DOHH2 (cell line): Measurements from ENCODE around the gene RPTOR.

Experiments used
- H3F3A ChIP-seq: fragments of 200-600 bp; sonication (generic), shearing (Covaris generic); 2 replicates; pipeline ENCODE4 v1.6.0; 2016; ENCODE audit warnings: antibody characterized with exemption, mild to moderate bottlenecking; ENCODE audit not compliant: control insufficient read depth, insufficient read depth
- H3K27ac ChIP-seq: fragments of 200-600 bp; sonication (generic); 2 replicates; pipeline ENCODE4 v1.5.1; 2014; ENCODE audit warnings: low read depth, mild to moderate bottlenecking, low read length, moderate library complexity
- H3K27me3 ChIP-seq: fragments of 200-600 bp; sonication (generic); 2 replicates; pipeline ENCODE4 v1.6.1; 2014; ENCODE audit warnings: mild to moderate bottlenecking, low read length, mixed read lengths; ENCODE audit not compliant: control insufficient read depth
- H3K36me3 ChIP-seq: fragments of 200-600 bp; sonication (generic); 2 replicates; pipeline ENCODE4 v1.6.1; 2014; ENCODE audit warnings: mild to moderate bottlenecking, low read length, moderate library complexity, mixed read lengths; ENCODE audit not compliant: control insufficient read depth
- H3K4me1 ChIP-seq: fragments of 200-600 bp; sonication (generic); 2 replicates; pipeline ENCODE4 v1.6.1; 2014; ENCODE audit warnings: mild to moderate bottlenecking, low read length, mixed read lengths; ENCODE audit not compliant: control insufficient read depth
- H3K4me2 ChIP-seq: fragments of 200-600 bp; sonication (generic); 2 replicates; pipeline ENCODE4 v1.6.0; 2014; ENCODE audit warnings: mild to moderate bottlenecking, low read length, moderate library complexity
- H3K4me3 ChIP-seq: fragments of 200-600 bp; sonication (generic); 2 replicates; pipeline ENCODE4 v1.5.1; 2014; ENCODE audit warnings: mild to moderate bottlenecking, low read length, mixed read lengths
- H3K79me2 ChIP-seq: fragments of 200-600 bp; sonication (generic); 2 replicates; pipeline ENCODE4 v1.6.1; 2014; ENCODE audit warnings: mild to moderate bottlenecking, low read length, mixed read lengths; ENCODE audit not compliant: control insufficient read depth
- H3K9me2 ChIP-seq: fragments of 200-600 bp; sonication (generic); replicated peaks from 2 replicates; pipeline ENCODE4 v1.6.1; 2014; ENCODE audit warnings: mild to moderate bottlenecking, low read length, mixed read lengths; ENCODE audit not compliant: control insufficient read depth
- H3K9me3 ChIP-seq: fragments of 200-600 bp; sonication (generic); 2 replicates; pipeline ENCODE4 v1.6.1; 2014; ENCODE audit warnings: antibody characterized with exemption, low read length, mixed read lengths; ENCODE audit not compliant: control insufficient read depth, insufficient read depth
- H4K20me1 ChIP-seq: fragments of 200-600 bp; sonication (generic); 2 replicates; pipeline ENCODE4 v1.6.0; 2014; ENCODE audit warnings: low read depth, mild to moderate bottlenecking, antibody characterized with exemption, low read length, moderate library complexity; ENCODE audit not compliant: control insufficient read depth, insufficient read depth
- CTCF ChIP-seq: fragments of 200-600 bp; sonication (generic); IDR thresholded peaks from one replicate; pipeline ENCODE4 v1.5.1; 2014; ENCODE audit warnings: antibody characterized with exemption, mild to moderate bottlenecking, low read depth, low read length; ENCODE audit not compliant: poor library complexity, severe bottlenecking
- EZH2phosphoT487 ChIP-seq: fragments of 200-600 bp; sonication (generic); IDR thresholded peaks from 2 replicates; pipeline ENCODE4 v1.6.1; 2017; ENCODE audit warnings: borderline replicate concordance, mild to moderate bottlenecking, antibody characterized with exemption, low read length, moderate library complexity, mixed read lengths

The RPTOR gene

GRCh38 chr17:80687839-80688238, 143.2 kb downstream of the RPTOR start:
- no peak overlapping the region for H3K4me2 ChIP-seq
- H3K4me1 ChIP-seq: peaks cover 10% of the 10 kb centered on the region
- H3F3A ChIP-seq: no peaks in the 10 kb centered on the region; the same call in 1 of the 2 replicates
- no peaks in the 10 kb centered on the region for H3K9me2 ChIP-seq
- H4K20me1 ChIP-seq: no peaks in the 10 kb centered on the region
- H3K27ac ChIP-seq: no peak overlapping the region
- no peaks in the 10 kb centered on the region for H3K27me3 ChIP-seq
- no peaks in the 10 kb centered on the region for H3K9me3 ChIP-seq
- peaks cover 48% of the 10 kb centered on the region for H3K79me2 ChIP-seq
- no peaks in the 10 kb centered on the region; the same call in 1 of the 2 replicates for H3K36me3 ChIP-seq
- no peak overlapping the region for H3K4me3 ChIP-seq
- TF ChIP-seq CTCF: no peak
- no peak for TF ChIP-seq EZH2phosphoT487

GRCh38 chr17:80689129-80689619, 144.5 kb downstream of the RPTOR start:
- Histone ChIP-seq H3F3A (no peaks in the 10 kb centered on the region), H3K4me2 (no peak overlapping the region), H3K27me3 (no peaks in the 10 kb centered on the region), H4K20me1 (no peaks in the 10 kb centered on the region), H3K79me2 (peaks cover 58% of the 10 kb centered on the region), H3K9me3 (no peaks in the 10 kb centered on the region), H3K4me3 (no peak overlapping the region), H3K4me1 (peaks cover 10% of the 10 kb centered on the region), H3K27ac (no peak overlapping the region), H3K36me3 (no peaks in the 10 kb centered on the region; the same call in 1 of the 2 replicates), H3K9me2 (no peaks in the 10 kb centered on the region)
- TF ChIP-seq EZH2phosphoT487 (no peak), CTCF (no peak)

- no peaks in the 10 kb centered on the region for H3K9me3 ChIP-seq
- H3K27me3 ChIP-seq: no peaks in the 10 kb centered on the region
- H3K4me1 ChIP-seq: no peaks in the 10 kb centered on the region
- H3K79me2 ChIP-seq: peaks cover 73% of the 10 kb centered on the region
- no peaks in the 10 kb centered on the region for H3K36me3 ChIP-seq
- H4K20me1 ChIP-seq: no peaks in the 10 kb centered on the region
- TF ChIP-seq CTCF (no peak), EZH2phosphoT487 (no peak)
- H3K27ac ChIP-seq: no peak overlapping the region
- no peak overlapping the region for H3K4me2 ChIP-seq
- H3K4me3 ChIP-seq: no peak overlapping the region
- no peaks in the 10 kb centered on the region for H3F3A ChIP-seq
- no peaks in the 10 kb centered on the region for H3K9me2 ChIP-seq
Observed at GRCh38 chr17:80691784-80692183, 147.1 kb downstream of the RPTOR start.
